ENCODE measurements around the gene SELENOW.
"Not testable (repeated sequence)": the region's sequence is repeated elsewhere in the genome, so short reads cannot be mapped to it uniquely, and the experiment has no call there.

SELENOW gene

GRCh38 chr19:47786566-47786965 is 8.1 kb downstream of the SELENOW start:
- DNase-seq, result no peak

GRCh38 chr19:47787307-47787706 is 8.8 kb downstream of the SELENOW start:
- DNase-seq, result not testable (repeated sequence)

- not testable (repeated sequence) for DNase-seq
Observed at GRCh38 chr19:47789811-47790210, 11.3 kb downstream of the SELENOW start.

- peak; percentile 92 for DNase-seq
Observed at GRCh38 chr19:47790398-47790814, 11.9 kb downstream of the SELENOW start.

GRCh38 chr19:47792616-47793015 is 14.1 kb downstream of the SELENOW start:
- DNase-seq, result no peak

- DNase-seq, result no peak
Observed at GRCh38 chr19:47794526-47794925, 16.0 kb downstream of the SELENOW start.

GRCh38 chr19:47796785-47797184 is 18.3 kb downstream of the SELENOW start:
- no peak for DNase-seq

DNA sequence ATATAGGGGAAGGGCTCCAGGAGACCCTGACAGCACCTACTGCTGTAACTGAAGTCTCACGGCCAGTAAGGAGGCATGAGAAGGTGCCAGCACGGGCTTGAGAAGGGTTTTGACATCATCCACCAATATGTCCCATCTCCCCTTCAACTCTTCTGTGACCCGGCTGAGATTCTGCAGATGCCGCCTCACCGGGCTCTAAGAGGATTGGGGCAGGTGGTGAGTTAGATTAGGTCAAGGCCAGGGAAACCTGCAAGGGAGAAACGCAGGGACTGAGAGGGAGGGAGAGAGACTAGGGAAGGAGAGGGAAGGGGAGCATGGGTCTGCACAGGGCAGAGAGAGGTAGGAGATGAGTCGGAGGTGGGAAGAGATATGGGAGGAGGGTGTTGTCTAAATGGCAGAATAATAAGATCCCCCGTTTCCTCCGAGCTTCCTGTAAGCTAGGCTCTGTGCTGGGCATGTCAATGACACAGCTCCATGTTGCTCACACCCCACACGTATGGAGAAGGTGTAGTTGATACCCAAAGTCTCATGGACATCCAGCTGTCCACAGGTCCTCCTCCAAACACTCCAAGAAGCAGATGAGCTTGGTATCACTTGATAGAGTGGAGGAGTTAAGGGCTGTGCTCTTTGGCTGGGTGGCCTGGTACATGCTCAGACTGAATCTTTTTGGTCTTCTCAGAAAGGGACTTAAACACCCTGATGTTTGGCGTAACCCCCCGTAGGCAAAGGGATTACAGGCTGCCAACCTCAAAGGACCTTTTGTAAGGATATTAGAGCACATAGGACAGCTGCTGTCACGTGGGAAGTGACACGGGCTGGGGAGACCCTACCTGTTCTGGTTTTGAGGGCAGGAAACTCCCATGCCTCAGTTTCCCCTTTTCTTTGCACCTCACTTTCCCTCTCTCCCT is 19.7 kb downstream of the SELENOW start:
- DNase-seq, result no peak

DNA sequence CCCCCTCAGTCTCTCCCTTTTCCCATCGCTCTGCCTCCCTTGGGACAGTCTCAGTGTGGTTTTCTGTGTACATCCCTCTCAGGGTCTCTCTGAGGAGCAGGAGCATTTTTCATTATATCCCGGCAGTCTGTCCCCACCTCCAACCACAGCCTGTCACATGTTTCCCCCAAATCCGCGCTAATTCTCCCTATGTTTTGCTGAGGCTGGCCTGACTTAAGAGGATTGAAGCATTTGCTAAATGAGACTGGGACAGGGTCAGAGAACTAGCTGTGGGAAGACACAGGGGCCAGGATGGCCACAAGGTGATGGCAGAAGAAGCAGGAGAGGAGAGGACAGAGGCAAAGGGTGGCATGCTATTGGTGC is 20.4 kb downstream of the SELENOW start:
- DNase-seq, result no peak

DNA sequence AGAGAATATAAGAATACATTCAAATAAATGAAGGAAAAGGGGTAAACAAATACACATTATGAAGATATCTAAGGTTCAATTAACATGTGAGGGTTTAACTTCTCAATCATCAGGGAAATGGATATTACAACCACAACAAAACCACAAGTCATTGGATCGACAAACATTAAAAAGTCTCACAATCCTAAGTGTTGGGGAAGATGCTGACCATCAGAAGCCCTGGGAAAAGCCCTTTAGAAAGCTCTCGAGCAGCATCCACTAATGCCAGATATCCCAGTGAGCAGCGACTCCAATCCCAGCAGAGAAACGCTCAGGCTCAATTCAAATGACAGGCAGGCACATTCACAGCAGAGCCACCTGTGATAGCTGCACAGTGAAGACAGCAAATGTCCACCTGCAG is 22.8 kb downstream of the SELENOW start:
- DNase-seq, result no peak

DNA sequence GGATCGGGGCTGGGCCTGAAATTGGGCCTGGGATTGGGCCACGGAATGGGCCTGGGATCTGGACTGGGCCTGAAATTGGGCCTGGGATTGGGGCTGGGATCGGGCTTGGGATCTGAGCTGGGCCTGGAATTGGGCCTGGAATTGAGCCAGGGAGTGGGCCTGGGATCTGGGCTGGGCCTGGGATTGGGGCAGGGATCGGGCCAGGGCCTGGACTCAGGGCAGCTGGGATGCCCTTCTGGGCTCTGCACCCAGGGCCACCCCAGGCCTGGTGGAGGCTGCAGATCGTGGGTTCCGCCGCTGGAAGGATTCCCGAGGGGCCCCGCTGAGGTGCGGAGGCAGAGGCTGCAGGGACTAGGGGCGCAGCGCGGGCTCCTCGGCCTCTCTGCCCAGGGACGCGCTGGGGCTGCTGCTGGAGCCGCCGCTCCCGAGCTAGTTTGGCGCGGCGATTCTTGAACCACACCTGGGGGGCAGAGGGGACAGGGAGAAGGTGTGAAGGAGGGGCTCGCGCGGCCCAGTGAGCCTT is 24.1 kb downstream of the SELENOW start:
- DNase-seq, result no peak

DNA sequence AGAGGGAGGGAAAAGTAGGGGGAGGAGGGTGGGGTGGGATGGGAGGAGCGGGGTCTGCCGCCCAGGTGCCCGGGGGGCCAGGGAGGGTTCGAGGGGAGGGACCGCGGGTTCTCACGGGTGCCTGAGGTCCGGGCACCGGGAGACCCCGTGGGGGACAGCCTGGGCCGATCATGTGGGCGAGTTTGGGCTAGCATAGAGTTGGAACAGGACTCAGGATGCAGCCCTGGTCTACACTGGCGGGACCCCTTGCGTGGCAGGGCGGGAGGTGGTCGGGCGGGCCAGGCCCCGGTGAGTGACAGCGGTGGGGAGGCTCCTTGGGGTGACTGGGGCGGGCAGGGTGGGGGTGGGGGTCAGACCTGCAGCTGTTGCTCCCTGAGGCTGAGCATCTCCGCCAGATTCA is 24.6 kb downstream of the SELENOW start:
- not testable (repeated sequence) for DNase-seq

- not testable (repeated sequence) for DNase-seq
Observed at GRCh38 chr19:47803671-47804070, 25.2 kb downstream of the SELENOW start.

GRCh38 chr19:47804451-47804850 is 25.9 kb downstream of the SELENOW start, which contains the start of gene TPRX1:
TPRX1 (minus strand) TSS chr19:47804551; CDS start chr19:47804539, 12 bp downstream.
- DNase-seq, result not testable (repeated sequence)

- no peak for DNase-seq
Observed at GRCh38 chr19:47805313-47805712, 26.8 kb downstream of the SELENOW start.

DNA sequence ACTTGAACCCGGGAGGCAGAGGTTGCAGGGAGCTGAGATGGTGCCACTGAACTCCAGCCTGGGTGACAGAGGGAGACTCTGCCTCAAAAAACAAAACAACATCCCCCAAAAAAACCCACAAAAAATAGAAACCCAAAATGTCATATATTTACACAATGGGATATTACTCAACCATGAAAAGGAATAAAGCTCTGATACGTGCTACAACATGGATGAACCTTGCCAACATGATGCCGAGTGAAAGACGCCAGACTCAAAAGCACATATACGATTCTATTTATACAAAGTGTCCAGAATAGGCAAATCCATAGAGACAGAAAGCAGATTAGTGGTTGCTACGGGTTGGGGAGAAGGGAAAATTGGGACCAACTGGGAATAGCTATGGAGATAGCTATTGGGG is 27.9 kb downstream of the SELENOW start:
- DNase-seq, result no peak

GRCh38 chr19:47813304-47813994 is 34.9 kb downstream of the SELENOW start:
- peak; percentile 84 for DNase-seq

GRCh38 chr19:47813995-47814328 is 35.5 kb downstream of the SELENOW start:
- DNase-seq, result no peak

DNA sequence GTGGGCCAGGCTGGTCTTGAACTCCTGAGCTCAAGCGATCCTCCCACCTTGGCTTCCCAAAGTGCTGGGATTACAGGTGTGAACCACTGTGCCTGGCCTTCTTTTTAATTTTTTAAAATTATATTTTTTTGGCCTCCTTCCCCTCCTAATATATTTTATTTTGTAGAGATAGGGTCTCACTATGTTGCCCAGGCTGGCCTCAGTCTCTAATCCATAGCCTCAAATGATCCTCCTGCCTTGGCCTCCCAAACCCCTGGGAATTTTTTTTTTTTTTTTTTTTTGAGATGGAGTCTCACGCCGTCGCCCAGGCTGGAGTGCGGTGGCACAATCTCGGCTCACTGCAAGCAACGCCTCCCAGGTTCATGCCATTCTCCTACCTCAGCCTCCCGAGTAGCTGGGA is 37.8 kb downstream of the SELENOW start:
- DNase-seq, result not testable (repeated sequence)

DNA sequence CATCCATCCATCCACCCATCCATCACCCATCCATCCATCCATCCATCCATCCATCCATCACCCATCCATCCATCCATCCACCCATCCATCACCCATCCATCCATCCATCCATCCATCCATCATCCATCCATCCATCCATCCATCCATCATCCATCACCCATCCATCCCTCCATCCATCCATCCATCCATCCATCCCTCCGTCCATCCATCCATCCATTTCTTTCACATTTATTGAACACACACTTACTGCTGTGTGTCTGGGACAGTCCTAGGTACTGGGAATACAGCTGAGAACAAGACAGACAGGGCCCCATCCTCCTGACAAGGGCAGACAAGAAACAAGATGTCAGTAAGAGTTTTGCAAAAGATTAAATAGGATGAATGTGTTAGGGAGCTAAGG is 39.7 kb downstream of the SELENOW start:
- not testable (repeated sequence) for DNase-seq

DNA sequence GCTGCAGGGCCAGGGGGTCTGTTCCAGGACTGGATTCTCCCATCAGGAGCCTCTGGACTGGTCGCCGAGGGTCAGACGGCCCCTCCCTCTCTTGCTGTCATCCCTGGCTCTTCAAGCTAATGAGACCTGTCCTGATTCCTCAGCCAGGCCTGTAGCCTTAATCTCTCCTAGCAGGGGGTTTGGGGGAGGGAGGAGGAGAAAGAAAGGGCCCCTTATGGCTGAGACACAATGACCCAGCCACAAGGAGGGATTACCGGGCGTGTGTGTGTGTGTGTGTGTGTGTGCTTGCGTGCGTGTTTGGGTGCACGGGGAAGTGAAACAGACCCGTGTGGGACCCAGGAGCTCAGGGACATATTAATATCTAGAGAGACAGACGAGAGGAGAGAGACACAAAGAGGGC is 41.4 kb downstream of the SELENOW start:
- no peak for DNase-seq

DNA sequence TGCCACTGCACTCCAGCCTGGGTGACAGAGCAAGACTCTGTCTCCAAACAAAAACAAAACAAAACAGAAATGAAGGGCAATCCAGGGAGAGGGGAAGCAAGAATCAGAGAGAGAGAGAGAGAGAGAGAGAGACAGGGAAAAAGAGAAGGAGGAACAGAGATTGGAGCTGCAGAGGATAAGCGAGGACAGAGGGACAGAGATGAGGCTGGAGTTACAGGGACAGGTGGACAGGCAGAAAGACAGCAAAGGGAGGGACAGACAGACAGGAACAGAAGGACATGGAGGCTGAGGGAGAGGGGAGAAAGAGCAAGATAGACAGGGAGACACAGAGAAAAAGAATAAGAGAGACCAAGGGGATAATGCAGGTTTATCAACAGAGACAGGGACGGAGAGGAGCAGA is 41.9 kb downstream of the SELENOW start:
- DNase-seq, result no peak

DNA sequence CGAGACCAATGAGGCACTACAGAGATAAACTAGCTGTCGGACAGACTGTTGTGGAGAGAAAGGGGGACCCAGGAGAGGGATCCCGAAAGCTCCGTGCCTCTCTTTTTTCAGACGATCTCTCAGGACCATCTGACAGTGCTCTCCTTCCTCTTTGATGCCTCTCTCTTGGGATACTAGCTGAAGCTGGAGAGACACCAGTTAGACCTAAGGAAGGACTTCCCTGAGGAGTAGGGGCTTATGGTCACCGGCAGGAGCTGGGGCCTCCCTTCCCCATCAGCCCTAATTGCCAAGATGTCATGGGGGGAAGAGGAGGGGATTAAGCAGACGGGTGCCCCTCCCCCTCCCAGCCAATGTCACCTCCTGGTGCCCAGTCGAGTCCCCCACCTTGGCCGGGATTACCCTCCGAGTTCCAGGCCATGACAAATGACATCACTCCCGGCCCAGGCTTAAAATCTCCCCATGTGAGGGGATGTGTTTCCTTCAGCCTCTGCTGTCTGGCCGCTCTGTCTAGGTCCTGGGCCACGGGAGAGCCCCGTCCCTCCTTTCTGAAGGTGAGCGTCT is 43.0 kb downstream of the SELENOW start, which contains the start of gene CRX:
Gene CRX, plus strand, starts transcription at position 478 of the 561 bp plus-strand sequence. CDS start 12,507 bp downstream, outside the sequence.
- DNase-seq, result no peak
